KMS-11 (cell line): ENCODE data around the gene CD40LG.
A peak's percentile ranks its signal among the peaks of the same experiment; 100 is the strongest.

Experiments
- H2AFZ ChIP-seq: fragments of 200-600 bp; sonication (generic); 2 replicates; pipeline ENCODE4 v1.6.1; 2016; ENCODE audit warnings: antibody characterized with exemption, mixed run types, low read depth
- H3K27ac ChIP-seq: fragments of 200-600 bp; sonication (generic); 2 replicates; pipeline ENCODE4 v1.6.1; 2016; ENCODE audit warnings: mild to moderate bottlenecking, mixed run types
- H3K27me3 ChIP-seq: fragments of 200-600 bp; sonication (generic); 2 replicates; pipeline ENCODE4 v1.6.1; 2017; ENCODE audit warnings: mild to moderate bottlenecking, low read depth, mixed run types, moderate library complexity; ENCODE audit not compliant: insufficient read depth
- H3K36me3 ChIP-seq: fragments of 200-600 bp; sonication (generic); 2 replicates; pipeline ENCODE4 v1.6.1; 2017; ENCODE audit warnings: mild to moderate bottlenecking, mixed run types; ENCODE audit not compliant: insufficient read depth
- H3K4me1 ChIP-seq: fragments of 200-600 bp; sonication (generic); 2 replicates; pipeline ENCODE4 v1.6.1; 2016; ENCODE audit warnings: mild to moderate bottlenecking, low read depth, mixed run types; ENCODE audit not compliant: poor library complexity, severe bottlenecking
- H3K4me2 ChIP-seq: fragments of 200-600 bp; sonication (generic); 2 replicates; pipeline ENCODE4 v1.7.0; 2016; ENCODE audit warnings: mild to moderate bottlenecking, mixed run types
- H3K4me3 ChIP-seq: fragments of 200-600 bp; sonication (generic); IDR thresholded peaks from 2 replicates; pipeline ENCODE4 v1.6.1; 2017; ENCODE audit warnings: low read depth, low read length, mixed read lengths; ENCODE audit not compliant: insufficient read depth
- H3K79me2 ChIP-seq: fragments of 200-600 bp; sonication (generic); 2 replicates; pipeline ENCODE4 v1.6.1; 2016; ENCODE audit warnings: low read depth, mixed run types; ENCODE audit not compliant: insufficient read depth
- H3K9ac ChIP-seq: fragments of 200-600 bp; sonication (generic); 2 replicates; pipeline ENCODE4 v1.6.1; 2016; ENCODE audit warnings: mild to moderate bottlenecking, mixed run types
- H4K20me1 ChIP-seq: fragments of 200-600 bp; sonication (generic); 2 replicates; pipeline ENCODE4 v1.6.1; 2016; ENCODE audit warnings: mild to moderate bottlenecking, mixed run types; ENCODE audit not compliant: insufficient read depth
- TF ChIP-seq, protein P1 (sequence below): fragments of 200-600 bp; sonication (generic); conservative IDR thresholded peaks from 2 replicates; pipeline ENCODE4 v1.6.1; 2017; ENCODE audit warnings: low read depth, mild to moderate bottlenecking, antibody characterized with exemption, low read length, moderate library complexity, mixed read lengths

Gene CD40LG

DNA sequence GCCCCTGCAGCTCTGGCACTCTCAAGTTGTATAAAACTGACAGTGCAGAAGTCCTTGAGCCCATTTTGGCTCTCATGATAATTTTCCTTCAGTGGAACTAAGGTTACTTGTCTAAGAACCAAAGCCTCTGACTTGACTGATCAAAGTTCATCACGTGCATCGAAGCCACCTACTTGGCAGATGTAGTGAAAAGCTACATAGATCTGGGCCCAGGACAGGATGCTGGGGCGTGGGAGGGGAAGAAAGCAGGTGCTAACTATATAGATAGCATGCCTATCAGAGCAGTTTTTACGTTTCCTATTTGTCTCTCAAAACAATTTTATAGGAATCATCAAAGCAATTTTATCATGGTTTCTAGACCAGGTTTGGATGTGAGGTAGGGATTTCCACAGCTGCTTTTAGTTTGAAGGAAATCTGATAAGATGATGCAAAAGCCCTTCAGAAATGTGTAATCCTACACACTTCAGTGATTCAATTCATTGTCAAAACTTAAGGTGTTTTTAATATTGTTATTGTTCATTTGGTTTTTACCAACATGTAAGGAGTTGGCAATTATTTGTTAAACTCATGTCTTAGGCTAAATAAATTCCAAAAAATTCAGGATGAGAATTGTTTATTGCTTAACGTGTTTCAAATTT, 1.2 kb upstream of the CD40LG start:
- no peak overlapping the region for H3K4me3 ChIP-seq
- H3K9ac ChIP-seq, result no peak overlapping the region

DNA sequence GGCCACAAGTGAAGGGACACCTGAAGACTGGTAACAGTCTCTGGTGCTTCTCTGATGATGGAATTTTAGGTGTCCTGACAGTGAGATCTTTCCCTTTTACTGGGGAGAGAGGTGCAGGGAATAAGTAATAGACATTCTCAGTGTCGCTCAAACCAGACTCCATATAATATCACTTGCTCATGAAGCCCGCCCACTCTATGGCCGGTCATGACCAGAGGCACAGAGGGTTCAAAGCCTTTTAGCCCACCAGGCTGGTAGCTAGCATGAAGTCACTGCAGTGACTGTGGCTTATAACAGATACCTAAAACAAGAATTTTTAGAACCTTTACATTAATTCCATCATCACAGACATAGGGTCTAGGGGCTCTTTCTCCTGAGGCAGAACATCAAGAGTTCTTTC, 2.9 kb downstream of the CD40LG start:
- Histone ChIP-seq H3K4me1 (peaks cover 26% of the 10 kb centered on the region), H3K27me3 (no peaks in the 10 kb centered on the region), H3K9ac (no peak overlapping the region), H3K4me3 (no peak overlapping the region), H3K36me3 (no peaks in the 10 kb centered on the region), H4K20me1 (no peaks in the 10 kb centered on the region), H2AFZ (no peak overlapping the region), H3K27ac (no peak overlapping the region), H3K4me2 (no peak overlapping the region), H3K79me2 (no peaks in the 10 kb centered on the region)
- TF ChIP-seq, protein P1, sequence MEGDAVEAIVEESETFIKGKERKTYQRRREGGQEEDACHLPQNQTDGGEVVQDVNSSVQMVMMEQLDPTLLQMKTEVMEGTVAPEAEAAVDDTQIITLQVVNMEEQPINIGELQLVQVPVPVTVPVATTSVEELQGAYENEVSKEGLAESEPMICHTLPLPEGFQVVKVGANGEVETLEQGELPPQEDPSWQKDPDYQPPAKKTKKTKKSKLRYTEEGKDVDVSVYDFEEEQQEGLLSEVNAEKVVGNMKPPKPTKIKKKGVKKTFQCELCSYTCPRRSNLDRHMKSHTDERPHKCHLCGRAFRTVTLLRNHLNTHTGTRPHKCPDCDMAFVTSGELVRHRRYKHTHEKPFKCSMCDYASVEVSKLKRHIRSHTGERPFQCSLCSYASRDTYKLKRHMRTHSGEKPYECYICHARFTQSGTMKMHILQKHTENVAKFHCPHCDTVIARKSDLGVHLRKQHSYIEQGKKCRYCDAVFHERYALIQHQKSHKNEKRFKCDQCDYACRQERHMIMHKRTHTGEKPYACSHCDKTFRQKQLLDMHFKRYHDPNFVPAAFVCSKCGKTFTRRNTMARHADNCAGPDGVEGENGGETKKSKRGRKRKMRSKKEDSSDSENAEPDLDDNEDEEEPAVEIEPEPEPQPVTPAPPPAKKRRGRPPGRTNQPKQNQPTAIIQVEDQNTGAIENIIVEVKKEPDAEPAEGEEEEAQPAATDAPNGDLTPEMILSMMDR, result no peak

More for the DNA sequence above, 1.2 kb upstream of the CD40LG start:
- TF ChIP-seq, protein P1, result no peak
- Histone ChIP-seq H3K27me3 (no peaks in the 10 kb centered on the region), H3K4me1 (peaks cover under 1% of the 10 kb centered on the region), H3K36me3 (no peaks in the 10 kb centered on the region), H3K79me2 (no peaks in the 10 kb centered on the region), H4K20me1 (no peaks in the 10 kb centered on the region), H3K27ac (no peak overlapping the region), H3K4me2 (no peak overlapping the region), H2AFZ (no peak overlapping the region)

DNA sequence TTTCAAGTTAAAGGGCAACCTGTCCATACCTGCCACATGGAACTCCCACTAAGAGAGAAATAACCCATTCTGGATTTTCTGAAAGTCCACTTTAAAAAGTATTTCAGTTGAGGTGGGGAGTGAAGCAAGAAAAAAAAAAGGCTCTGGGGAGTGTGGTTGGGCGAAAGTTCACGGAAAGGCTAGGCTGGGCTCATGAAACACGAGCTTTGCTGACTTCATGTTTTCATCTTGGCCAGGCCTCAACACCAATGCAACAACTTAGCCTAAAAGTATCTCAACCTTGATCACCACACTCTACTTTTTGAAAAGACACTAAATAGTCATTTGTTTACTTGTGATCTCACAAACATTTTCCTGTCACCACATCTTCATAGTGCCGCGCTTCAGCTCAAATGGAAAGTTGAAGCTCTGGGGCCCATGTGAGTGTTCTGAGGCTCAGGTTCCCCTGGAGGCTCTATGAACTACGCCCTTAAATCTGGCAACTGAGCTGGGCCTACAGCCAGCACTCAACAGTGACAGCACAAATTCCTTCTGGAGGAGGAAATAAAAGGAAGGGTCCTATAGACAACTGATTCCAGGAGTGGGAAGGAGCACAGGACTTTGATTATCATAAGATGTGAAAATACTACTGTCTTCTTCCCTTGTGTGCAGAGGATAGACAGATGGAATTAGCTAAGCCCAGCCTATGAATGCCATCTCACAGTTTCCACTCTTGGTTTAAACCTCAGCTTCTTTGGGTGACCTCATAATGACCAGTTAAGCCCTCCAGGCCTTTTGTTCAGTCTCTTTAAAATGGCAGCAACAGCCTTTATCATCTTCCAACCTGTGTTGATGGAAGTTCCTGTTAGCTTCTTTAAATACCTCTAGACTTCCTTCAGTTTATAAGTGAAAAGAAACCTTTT, 5.1 kb downstream of the CD40LG start:
- Histone ChIP-seq H3K4me1 (peaks cover 26% of the 10 kb centered on the region), H3K36me3 (no peaks in the 10 kb centered on the region), H3K4me3 (no peak overlapping the region), H4K20me1 (no peaks in the 10 kb centered on the region), H3K9ac (peak overlapping the region; percentile 19; the same call in 1 of the 2 replicates), H3K27me3 (no peaks in the 10 kb centered on the region), H3K27ac (peak overlapping the region; percentile 80), H3K4me2 (peak overlapping the region; percentile 40), H3K79me2 (no peaks in the 10 kb centered on the region), H2AFZ (peak overlapping the region; percentile 78; the same call in 1 of the 2 replicates)
- TF ChIP-seq, protein P1, result no peak

DNA sequence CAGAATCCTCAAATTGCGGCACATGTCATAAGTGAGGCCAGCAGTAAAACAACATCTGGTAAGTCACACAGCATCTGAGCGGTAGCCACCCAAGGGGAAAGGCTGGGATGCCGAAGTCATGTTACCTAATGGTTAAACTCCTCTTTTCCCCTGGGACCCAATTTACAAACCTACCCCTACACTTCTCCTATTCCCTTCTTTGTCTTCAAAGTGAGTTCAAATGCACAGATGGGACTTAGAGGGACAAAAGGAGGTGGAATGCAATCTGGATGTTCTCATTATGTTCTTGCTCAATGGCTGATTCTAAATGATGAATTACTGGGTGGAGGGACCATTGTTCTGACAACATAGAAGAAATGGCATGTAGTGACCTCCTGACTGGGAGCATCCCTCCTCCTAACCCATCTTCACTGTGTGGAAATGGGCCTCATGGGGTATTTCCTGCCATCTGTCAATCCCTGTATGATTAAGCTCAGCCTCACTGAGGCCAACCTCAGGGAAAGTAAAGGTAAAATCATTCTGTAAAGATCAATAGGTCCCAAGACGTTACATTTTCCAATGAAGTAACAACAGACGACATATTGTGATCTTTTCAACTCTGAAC, 8.5 kb downstream of the CD40LG start:
- Histone ChIP-seq H3K36me3 (no peaks in the 10 kb centered on the region), H2AFZ (no peak overlapping the region), H3K9ac (no peak overlapping the region), H3K79me2 (no peaks in the 10 kb centered on the region), H3K4me2 (no peak overlapping the region), H3K4me1 (peaks cover 26% of the 10 kb centered on the region), H3K4me3 (no peak overlapping the region), H3K27ac (no peak overlapping the region), H3K27me3 (no peaks in the 10 kb centered on the region), H4K20me1 (no peaks in the 10 kb centered on the region)
- TF ChIP-seq, protein P1, result no peak
